HEK293 (cell line): Measurements from ENCODE around the gene GNG3.

Experiments used
- BCL6B ChIP-seq: fragments of 450-650 bp; formaldehyde crosslinking; IDR thresholded peaks from 2 replicates; pipeline ENCODE4 v1.5.1; 2017; ENCODE audit warnings: missing biosample characterization, missing genetic modification characterization
- CTCF ChIP-seq: fragments of 450-650 bp; formaldehyde crosslinking; IDR thresholded peaks from 2 replicates; pipeline ENCODE4 v1.5.1; 2016; ENCODE audit warnings: missing biosample characterization, missing genetic modification characterization
- EGR2 ChIP-seq: fragments of 450-650 bp; formaldehyde crosslinking; IDR thresholded peaks from 2 replicates; pipeline ENCODE4 v1.5.1; 2016; ENCODE audit warnings: low read depth, missing biosample characterization, missing genetic modification characterization
- GLIS2 ChIP-seq: fragments of 450-650 bp; formaldehyde crosslinking; IDR thresholded peaks from 2 replicates; pipeline ENCODE4 v1.5.1; 2016; ENCODE audit warnings: missing biosample characterization, missing genetic modification characterization
- HOXC10 ChIP-seq: sonication (generic); formaldehyde crosslinking; IDR thresholded peaks from 2 replicates; pipeline ENCODE4 v1.8.1; 2023; ENCODE audit warnings: mild to moderate bottlenecking, missing genetic modification reagents
- HOXD13 ChIP-seq: sonication (generic); formaldehyde crosslinking; IDR thresholded peaks from 2 replicates; pipeline ENCODE4 v1.8.0; 2022; ENCODE audit warnings: missing genetic modification reagents, borderline replicate concordance
- KLF1 ChIP-seq: fragments of 450-650 bp; formaldehyde crosslinking; IDR thresholded peaks from 2 replicates; pipeline ENCODE4 v1.5.1; 2016; ENCODE audit warnings: missing biosample characterization, missing genetic modification characterization
- KLF9 ChIP-seq: fragments of 450-650 bp; formaldehyde crosslinking; IDR thresholded peaks from 2 replicates; pipeline ENCODE4 v1.5.1; 2016; ENCODE audit warnings: missing biosample characterization, missing genetic modification characterization, low read depth
- OSR2 ChIP-seq: fragments of 450-650 bp; formaldehyde crosslinking; IDR thresholded peaks from 2 replicates; pipeline ENCODE4 v1.5.1; 2016; ENCODE audit warnings: missing biosample characterization, missing genetic modification characterization
- PBX3 ChIP-seq: sonication (generic); formaldehyde crosslinking; IDR thresholded peaks from 2 replicates; pipeline ENCODE4 v1.8.1; 2022; ENCODE audit warnings: mild to moderate bottlenecking, moderate library complexity, missing genetic modification reagents
- PRDM1 ChIP-seq: fragments of 450-650 bp; formaldehyde crosslinking; IDR thresholded peaks from 2 replicates; pipeline ENCODE4; 2016; ENCODE audit warnings: missing biosample characterization, missing genetic modification characterization
- RBAK ChIP-seq: fragments of 450-650 bp; formaldehyde crosslinking; IDR thresholded peaks from 2 replicates; pipeline ENCODE4 v1.5.1; 2016; ENCODE audit warnings: missing biosample characterization, missing genetic modification characterization
- SP2 ChIP-seq: fragments of 450-650 bp; formaldehyde crosslinking; IDR thresholded peaks from 2 replicates; pipeline ENCODE4 v1.5.1; 2016; ENCODE audit warnings: missing biosample characterization, missing genetic modification characterization
- SP3 ChIP-seq: fragments of 450-650 bp; formaldehyde crosslinking; IDR thresholded peaks from 2 replicates; pipeline ENCODE4 v1.5.1; 2016; ENCODE audit warnings: missing biosample characterization, missing genetic modification characterization
- ZBTB44 ChIP-seq: fragments of 450-650 bp; IDR thresholded peaks from 2 replicates; pipeline ENCODE4 v1.5.1; 2018; ENCODE audit warnings: missing biosample characterization, mild to moderate bottlenecking, missing genetic modification characterization
- ZBTB7A ChIP-seq: fragments of 450-650 bp; formaldehyde crosslinking; IDR thresholded peaks from 2 replicates; pipeline ENCODE4 v1.5.1; 2016; ENCODE audit warnings: low read depth, missing biosample characterization, missing genetic modification characterization
- ZNF169 ChIP-seq: fragments of 450-650 bp; formaldehyde crosslinking; IDR thresholded peaks from 2 replicates; pipeline ENCODE4 v1.5.1; 2016; ENCODE audit warnings: missing biosample characterization, missing genetic modification characterization
- ZNF174 ChIP-seq: fragments of 450-650 bp; formaldehyde crosslinking; IDR thresholded peaks from 2 replicates; pipeline ENCODE4 v1.5.0; 2017; ENCODE audit warnings: missing biosample characterization, mild to moderate bottlenecking, missing genetic modification characterization
- ZNF184 ChIP-seq: fragments of 450-650 bp; IDR thresholded peaks from 2 replicates; pipeline ENCODE4 v1.5.1; 2018; ENCODE audit warnings: missing biosample characterization, mild to moderate bottlenecking, missing genetic modification characterization
- ZNF211 ChIP-seq: fragments of 450-650 bp; formaldehyde crosslinking; IDR thresholded peaks from 2 replicates; pipeline ENCODE4 v1.5.1; 2016; ENCODE audit warnings: low read depth, missing biosample characterization, missing genetic modification characterization
- ZNF266 ChIP-seq: fragments of 450-650 bp; formaldehyde crosslinking; IDR thresholded peaks from 2 replicates; pipeline ENCODE4 v1.5.1; 2016; ENCODE audit warnings: missing biosample characterization, missing genetic modification characterization, low read depth
- ZNF324 ChIP-seq: fragments of 450-650 bp; formaldehyde crosslinking; IDR thresholded peaks from 2 replicates; pipeline ENCODE4 v1.5.1; 2016; ENCODE audit warnings: missing biosample characterization, missing genetic modification characterization
- ZNF366 ChIP-seq: fragments of 450-650 bp; formaldehyde crosslinking; conservative IDR thresholded peaks from 2 replicates; pipeline ENCODE4 v1.5.1; 2016; ENCODE audit warnings: missing biosample characterization, missing genetic modification characterization
- ZNF391 ChIP-seq: fragments of 450-650 bp; formaldehyde crosslinking; IDR thresholded peaks from 2 replicates; pipeline ENCODE4 v1.5.1; 2016; ENCODE audit warnings: low read depth, missing biosample characterization, missing genetic modification characterization, borderline replicate concordance
- ZNF488 ChIP-seq: fragments of 450-650 bp; formaldehyde crosslinking; IDR thresholded peaks from 2 replicates; pipeline ENCODE4 v1.5.1; 2016; ENCODE audit warnings: missing biosample characterization, missing genetic modification characterization
- ZNF544 ChIP-seq: fragments of 450-650 bp; formaldehyde crosslinking; IDR thresholded peaks from 2 replicates; pipeline ENCODE4 v1.5.0; 2017; ENCODE audit warnings: missing biosample characterization, missing genetic modification characterization
- ZNF596 ChIP-seq: fragments of 450-650 bp; IDR thresholded peaks from 2 replicates; pipeline ENCODE4 v1.5.0; 2018; ENCODE audit warnings: missing biosample characterization, mild to moderate bottlenecking, missing genetic modification characterization, moderate library complexity
- ZNF610 ChIP-seq: fragments of 450-650 bp; formaldehyde crosslinking; IDR thresholded peaks from 2 replicates; pipeline ENCODE4 v1.5.1; 2016; ENCODE audit warnings: missing biosample characterization, missing genetic modification characterization, borderline replicate concordance
- ZNF623 ChIP-seq: fragments of 450-650 bp; formaldehyde crosslinking; IDR thresholded peaks from 2 replicates; pipeline ENCODE4 v1.5.1; 2016; ENCODE audit warnings: missing biosample characterization, missing genetic modification characterization
- ZNF707 ChIP-seq: fragments of 450-650 bp; formaldehyde crosslinking; IDR thresholded peaks from 2 replicates; pipeline ENCODE4 v1.5.1; 2016; ENCODE audit warnings: missing biosample characterization, missing genetic modification characterization
- ZNF768 ChIP-seq: fragments of 450-650 bp; formaldehyde crosslinking; IDR thresholded peaks from 2 replicates; pipeline ENCODE4 v1.5.1; 2018; ENCODE audit warnings: missing biosample characterization, mild to moderate bottlenecking, missing genetic modification characterization
- ZNF777 ChIP-seq: fragments of 450-650 bp; formaldehyde crosslinking; IDR thresholded peaks from 2 replicates; pipeline ENCODE4 v1.5.1; 2017; ENCODE audit warnings: missing biosample characterization, missing genetic modification characterization, borderline replicate concordance
- ZSCAN23 ChIP-seq: fragments of 450-650 bp; formaldehyde crosslinking; IDR thresholded peaks from 2 replicates; pipeline ENCODE4 v1.5.1; 2016; ENCODE audit warnings: missing biosample characterization, missing genetic modification characterization
- ZSCAN30 ChIP-seq: fragments of 450-650 bp; IDR thresholded peaks from 2 replicates; pipeline ENCODE4 v1.5.1; 2018; ENCODE audit warnings: missing biosample characterization, mild to moderate bottlenecking, missing genetic modification characterization, moderate library complexity
- ZXDB ChIP-seq: fragments of 450-650 bp; formaldehyde crosslinking; IDR thresholded peaks from 2 replicates; pipeline ENCODE4 v1.5.1; 2016; ENCODE audit warnings: missing biosample characterization, missing genetic modification characterization

GNG3 gene

GRCh38 chr11:62753736-62754603 is 46.5 kb downstream of the GNG3 start, which contains the start of gene ZBTB3 (continued):
- TF ChIP-seq ZBTB44 (tag by site-specific recombination) (no peak), ZNF488 (tag by site-specific recombination) (no peak), HOXD13 (CRISPR knock-in tag) (no peak), ZSCAN30 (tag by site-specific recombination) (peak; percentile 19; the same call in 1 of the 2 replicates), HOXC10 (CRISPR knock-in tag) (0 out of 2 replicates have a peak, but pooled peaks have one; percentile 92), CTCF (no peak), ZNF707 (tag by site-specific recombination) (no peak), ZXDB (0 out of 2 replicates have a peak, but pooled peaks have one; percentile 38), ZBTB7A (tag by site-specific recombination) (no peak), ZNF391 (tag by site-specific recombination) (no peak), SP3 (tag by site-specific recombination) (peak; percentile 98), BCL6B (no peak), ZNF174 (no peak), ZNF366 (tag by site-specific recombination) (peak; percentile 77; the same call in 1 of the 2 replicates), ZNF324 (tag by site-specific recombination) (no peak), ZNF211 (tag by site-specific recombination) (no peak), ZNF184 (tag by site-specific recombination) (no peak), OSR2 (tag by site-specific recombination) (no peak), ZNF169 (tag by site-specific recombination) (no peak), ZSCAN23 (tag by site-specific recombination) (no peak), SP2 (tag by site-specific recombination) (peak; percentile 99), RBAK (tag by site-specific recombination) (no peak), GLIS2 (tag by site-specific recombination) (peak; percentile 85), EGR2 (tag by site-specific recombination) (0 out of 2 replicates have a peak, but pooled peaks have one; percentile 42), PBX3 (peak; percentile 70; the same call in 1 of the 2 replicates), ZNF777 (tag by site-specific recombination) (no peak), ZNF610 (tag by site-specific recombination) (peak; percentile 44; the same call in 1 of the 2 replicates), KLF1 (tag by site-specific recombination) (peak; percentile 48; the same call in 1 of the 2 replicates), ZNF623 (tag by site-specific recombination) (no peak), ZNF596 (tag by site-specific recombination) (no peak), ZNF266 (tag by site-specific recombination) (no peak), PRDM1 (tag by site-specific recombination) (peak; percentile 11; the same call in 1 of the 2 replicates), ZNF768 (tag by site-specific recombination) (no peak), KLF9 (peak; percentile 65; the same call in 1 of the 2 replicates), ZNF544 (no peak)
